ENCODE data around the gene BDKRB2.

DNA sequence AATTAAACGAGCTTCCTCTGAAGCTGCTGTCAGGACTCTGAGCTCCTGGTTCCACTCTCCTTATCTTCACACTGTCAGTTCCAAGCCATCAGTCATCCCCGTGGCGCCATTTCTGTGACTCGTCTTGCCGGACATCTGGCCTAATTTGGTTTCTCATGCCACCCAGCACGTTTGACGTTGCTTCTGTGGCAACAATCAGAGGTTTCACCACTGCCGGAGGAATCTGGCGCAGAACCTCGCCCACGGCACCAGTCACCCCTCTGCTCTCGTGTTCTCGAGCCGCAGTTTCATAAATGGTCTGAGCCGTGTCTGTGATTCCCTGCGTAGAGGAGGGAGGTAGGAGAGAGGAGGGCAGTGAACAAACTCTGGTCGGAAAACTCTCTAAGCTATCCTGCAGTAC lies 81.0 kb downstream of the BDKRB2 start:
- TF ChIP-seq, protein P1, sequence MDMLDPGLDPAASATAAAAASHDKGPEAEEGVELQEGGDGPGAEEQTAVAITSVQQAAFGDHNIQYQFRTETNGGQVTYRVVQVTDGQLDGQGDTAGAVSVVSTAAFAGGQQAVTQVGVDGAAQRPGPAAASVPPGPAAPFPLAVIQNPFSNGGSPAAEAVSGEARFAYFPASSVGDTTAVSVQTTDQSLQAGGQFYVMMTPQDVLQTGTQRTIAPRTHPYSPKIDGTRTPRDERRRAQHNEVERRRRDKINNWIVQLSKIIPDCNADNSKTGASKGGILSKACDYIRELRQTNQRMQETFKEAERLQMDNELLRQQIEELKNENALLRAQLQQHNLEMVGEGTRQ (IDR thresholded peaks at IDR 0.05), result no peak
- no peak for TF ChIP-seq CEBPB (IDR thresholded peaks at IDR 0.05)
- TF ChIP-seq, protein P2, sequence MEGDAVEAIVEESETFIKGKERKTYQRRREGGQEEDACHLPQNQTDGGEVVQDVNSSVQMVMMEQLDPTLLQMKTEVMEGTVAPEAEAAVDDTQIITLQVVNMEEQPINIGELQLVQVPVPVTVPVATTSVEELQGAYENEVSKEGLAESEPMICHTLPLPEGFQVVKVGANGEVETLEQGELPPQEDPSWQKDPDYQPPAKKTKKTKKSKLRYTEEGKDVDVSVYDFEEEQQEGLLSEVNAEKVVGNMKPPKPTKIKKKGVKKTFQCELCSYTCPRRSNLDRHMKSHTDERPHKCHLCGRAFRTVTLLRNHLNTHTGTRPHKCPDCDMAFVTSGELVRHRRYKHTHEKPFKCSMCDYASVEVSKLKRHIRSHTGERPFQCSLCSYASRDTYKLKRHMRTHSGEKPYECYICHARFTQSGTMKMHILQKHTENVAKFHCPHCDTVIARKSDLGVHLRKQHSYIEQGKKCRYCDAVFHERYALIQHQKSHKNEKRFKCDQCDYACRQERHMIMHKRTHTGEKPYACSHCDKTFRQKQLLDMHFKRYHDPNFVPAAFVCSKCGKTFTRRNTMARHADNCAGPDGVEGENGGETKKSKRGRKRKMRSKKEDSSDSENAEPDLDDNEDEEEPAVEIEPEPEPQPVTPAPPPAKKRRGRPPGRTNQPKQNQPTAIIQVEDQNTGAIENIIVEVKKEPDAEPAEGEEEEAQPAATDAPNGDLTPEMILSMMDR (IDR thresholded peaks at IDR 0.05), result no peak
- TF ChIP-seq MAFK (IDR thresholded peaks at IDR 0.05; ENCODE audit: partially characterized antibody), result no peak
- TF ChIP-seq SMC3 (IDR thresholded peaks at IDR 0.05), result no peak
- no peak for TF ChIP-seq JUNB (IDR thresholded peaks at IDR 0.05)
- no peak for TF ChIP-seq MYC (IDR thresholded peaks at IDR 0.05; ENCODE audit: borderline replicate concordance, low read length)
- TF ChIP-seq, protein P3, sequence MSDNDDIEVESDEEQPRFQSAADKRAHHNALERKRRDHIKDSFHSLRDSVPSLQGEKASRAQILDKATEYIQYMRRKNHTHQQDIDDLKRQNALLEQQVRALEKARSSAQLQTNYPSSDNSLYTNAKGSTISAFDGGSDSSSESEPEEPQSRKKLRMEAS (IDR thresholded peaks at IDR 0.05), result no peak
- no peak for TF ChIP-seq EP300 (IDR thresholded peaks at IDR 0.05)
- TF ChIP-seq, protein P4, sequence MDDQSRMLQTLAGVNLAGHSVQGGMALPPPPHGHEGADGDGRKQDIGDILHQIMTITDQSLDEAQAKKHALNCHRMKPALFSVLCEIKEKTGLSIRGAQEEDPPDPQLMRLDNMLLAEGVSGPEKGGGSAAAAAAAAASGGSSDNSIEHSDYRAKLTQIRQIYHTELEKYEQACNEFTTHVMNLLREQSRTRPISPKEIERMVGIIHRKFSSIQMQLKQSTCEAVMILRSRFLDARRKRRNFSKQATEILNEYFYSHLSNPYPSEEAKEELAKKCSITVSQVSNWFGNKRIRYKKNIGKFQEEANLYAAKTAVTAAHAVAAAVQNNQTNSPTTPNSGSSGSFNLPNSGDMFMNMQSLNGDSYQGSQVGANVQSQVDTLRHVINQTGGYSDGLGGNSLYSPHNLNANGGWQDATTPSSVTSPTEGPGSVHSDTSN (IDR thresholded peaks at IDR 0.05), result no peak
- no peak for TF ChIP-seq POLR2AphosphoS2 (conservative IDR thresholded peaks at IDR 0.05; ENCODE audit: low read length)
- TF ChIP-seq, protein P5, sequence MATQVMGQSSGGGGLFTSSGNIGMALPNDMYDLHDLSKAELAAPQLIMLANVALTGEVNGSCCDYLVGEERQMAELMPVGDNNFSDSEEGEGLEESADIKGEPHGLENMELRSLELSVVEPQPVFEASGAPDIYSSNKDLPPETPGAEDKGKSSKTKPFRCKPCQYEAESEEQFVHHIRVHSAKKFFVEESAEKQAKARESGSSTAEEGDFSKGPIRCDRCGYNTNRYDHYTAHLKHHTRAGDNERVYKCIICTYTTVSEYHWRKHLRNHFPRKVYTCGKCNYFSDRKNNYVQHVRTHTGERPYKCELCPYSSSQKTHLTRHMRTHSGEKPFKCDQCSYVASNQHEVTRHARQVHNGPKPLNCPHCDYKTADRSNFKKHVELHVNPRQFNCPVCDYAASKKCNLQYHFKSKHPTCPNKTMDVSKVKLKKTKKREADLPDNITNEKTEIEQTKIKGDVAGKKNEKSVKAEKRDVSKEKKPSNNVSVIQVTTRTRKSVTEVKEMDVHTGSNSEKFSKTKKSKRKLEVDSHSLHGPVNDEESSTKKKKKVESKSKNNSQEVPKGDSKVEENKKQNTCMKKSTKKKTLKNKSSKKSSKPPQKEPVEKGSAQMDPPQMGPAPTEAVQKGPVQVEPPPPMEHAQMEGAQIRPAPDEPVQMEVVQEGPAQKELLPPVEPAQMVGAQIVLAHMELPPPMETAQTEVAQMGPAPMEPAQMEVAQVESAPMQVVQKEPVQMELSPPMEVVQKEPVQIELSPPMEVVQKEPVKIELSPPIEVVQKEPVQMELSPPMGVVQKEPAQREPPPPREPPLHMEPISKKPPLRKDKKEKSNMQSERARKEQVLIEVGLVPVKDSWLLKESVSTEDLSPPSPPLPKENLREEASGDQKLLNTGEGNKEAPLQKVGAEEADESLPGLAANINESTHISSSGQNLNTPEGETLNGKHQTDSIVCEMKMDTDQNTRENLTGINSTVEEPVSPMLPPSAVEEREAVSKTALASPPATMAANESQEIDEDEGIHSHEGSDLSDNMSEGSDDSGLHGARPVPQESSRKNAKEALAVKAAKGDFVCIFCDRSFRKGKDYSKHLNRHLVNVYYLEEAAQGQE (IDR thresholded peaks at IDR 0.05), result no peak
- TF ChIP-seq PHF8 (IDR thresholded peaks at IDR 0.05; ENCODE audit: borderline replicate concordance, low read depth), result no peak
- no peak for TF ChIP-seq CBX2 (IDR thresholded peaks at IDR 0.05; ENCODE audit: borderline replicate concordance, low read depth)
